ENCODE results near the gene PKNOX2. TPM values are rescaled to one million over a fixed set of nuclear protein-coding genes. Genes with fewer than 3 reads are reported as not detected.

The PKNOX2 gene
- total RNA-seq, 1 experiment from 2014 or later, result 13.1 TPM

DNA sequence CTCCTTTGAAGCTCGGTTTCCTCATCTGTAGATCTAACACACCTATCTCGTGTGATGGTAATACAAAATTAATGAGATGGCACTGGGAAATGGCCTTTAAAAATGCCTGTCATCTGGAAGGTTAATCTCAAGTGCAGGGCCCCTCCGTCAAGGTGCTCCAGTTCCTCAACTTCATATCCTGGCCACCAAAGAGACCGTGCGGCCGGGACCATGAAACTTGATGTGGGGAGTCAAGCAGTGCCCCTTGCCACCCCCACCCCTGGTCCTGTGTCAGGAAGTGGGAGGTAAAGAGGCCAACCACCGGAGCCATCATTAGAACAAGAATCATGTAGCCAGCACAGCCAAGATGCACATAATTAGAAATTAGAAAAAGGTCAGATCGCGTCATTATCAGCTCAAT is 223.3 kb downstream of the PKNOX2 start:
- H3K4me3 ChIP-seq, result no peak overlapping the region
- no peak overlapping the region for H3K27ac ChIP-seq
- no peak for DNase-seq
- no peaks in the 10 kb centered on the region for H3K27me3 ChIP-seq
- H3K36me3 ChIP-seq, result no peaks in the 10 kb centered on the region; the same call in 1 of the 2 replicates
- H3K4me1 ChIP-seq, result peaks cover 14% of the 10 kb centered on the region; the same call in 1 of the 2 replicates
- no peaks in the 10 kb centered on the region for H3K9me3 ChIP-seq (replicated peaks)

GRCh38 chr11:125388611-125389010 is 224.1 kb downstream of the PKNOX2 start:
- Histone ChIP-seq H3K36me3 (no peaks in the 10 kb centered on the region; the same call in 1 of the 2 replicates), H3K4me1 (peaks cover 14% of the 10 kb centered on the region; the same call in 1 of the 2 replicates), H3K27me3 (no peaks in the 10 kb centered on the region), H3K9me3 (replicated peaks) (no peaks in the 10 kb centered on the region), H3K4me3 (no peak overlapping the region), H3K27ac (no peak overlapping the region)
- DNase-seq, result no peak

GRCh38 chr11:125389339-125390166 is 225.0 kb downstream of the PKNOX2 start:
- no peaks in the 10 kb centered on the region for H3K27me3 ChIP-seq
- peaks cover 14% of the 10 kb centered on the region; the same call in 1 of the 2 replicates for H3K4me1 ChIP-seq
- H3K27ac ChIP-seq, result no peak overlapping the region
- no peak for DNase-seq
- no peaks in the 10 kb centered on the region for H3K9me3 ChIP-seq (replicated peaks)
- H3K36me3 ChIP-seq, result no peaks in the 10 kb centered on the region; the same call in 1 of the 2 replicates
- H3K4me3 ChIP-seq, result no peak overlapping the region

- no peaks in the 10 kb centered on the region for H3K9me3 ChIP-seq (replicated peaks)
- H3K27me3 ChIP-seq, result no peaks in the 10 kb centered on the region
- peak overlapping the region; percentile 62 for H3K27ac ChIP-seq
- DNase-seq, result no peak
- no peak overlapping the region for H3K4me3 ChIP-seq
- no peaks in the 10 kb centered on the region; the same call in 1 of the 2 replicates for H3K36me3 ChIP-seq
- H3K4me1 ChIP-seq, result peaks cover 14% of the 10 kb centered on the region; the same call in 1 of the 2 replicates
These were observed 226.4 kb downstream of the PKNOX2 start for GRCh38 chr11:125390946-125391345.

DNA sequence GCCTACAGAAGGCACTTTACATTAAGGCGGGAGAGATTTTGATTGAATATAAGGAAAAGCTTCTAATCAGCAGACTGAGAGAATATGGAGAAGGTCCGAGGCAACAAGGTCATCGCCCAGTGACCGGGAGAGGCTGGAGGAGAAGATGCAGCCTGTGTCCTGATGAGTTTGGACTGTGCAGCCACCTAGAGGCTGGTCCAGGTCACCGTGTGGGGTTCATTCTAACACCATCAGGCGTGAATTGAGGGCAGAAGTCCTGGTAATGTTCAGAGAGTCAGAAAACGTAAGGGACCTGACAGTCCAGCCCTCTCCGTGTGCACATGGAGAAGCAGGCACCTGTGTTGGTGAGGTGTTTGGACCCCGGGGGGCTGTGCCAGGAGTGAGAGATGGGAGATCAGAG is 228.8 kb downstream of the PKNOX2 start:
- peaks cover 29% of the 10 kb centered on the region for H3K4me1 ChIP-seq
- H3K36me3 ChIP-seq, result peaks cover 4% of the 10 kb centered on the region; the same call in 1 of the 2 replicates
- H3K27me3 ChIP-seq, result no peaks in the 10 kb centered on the region
- H3K4me3 ChIP-seq, result no peak overlapping the region
- no peak for DNase-seq
- no peaks in the 10 kb centered on the region for H3K9me3 ChIP-seq (replicated peaks)
- no peak overlapping the region for H3K27ac ChIP-seq

DNA sequence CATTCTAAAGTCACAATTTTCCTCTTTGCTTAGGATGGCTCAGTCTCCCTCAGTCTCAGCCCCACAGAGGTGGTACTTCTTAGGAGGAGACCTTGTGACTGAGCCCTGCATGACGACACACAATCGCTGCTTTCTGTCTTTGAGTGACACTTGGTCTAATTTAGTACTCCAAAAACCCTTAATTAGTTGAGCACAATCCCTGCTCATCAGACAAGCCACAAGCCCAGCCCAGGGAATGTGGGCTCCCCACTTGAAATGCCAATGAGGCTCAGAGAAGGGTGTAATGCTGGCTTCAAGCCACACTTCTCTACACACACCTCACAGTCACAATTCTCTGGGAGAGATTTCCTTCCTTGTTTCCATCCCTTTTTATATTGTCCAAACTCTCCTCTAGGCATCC is 229.7 kb downstream of the PKNOX2 start:
- Histone ChIP-seq H3K9me3 (replicated peaks) (no peaks in the 10 kb centered on the region), H3K4me1 (peaks cover 29% of the 10 kb centered on the region), H3K36me3 (peaks cover 4% of the 10 kb centered on the region; the same call in 1 of the 2 replicates), H3K4me3 (no peak overlapping the region), H3K27ac (no peak overlapping the region), H3K27me3 (no peaks in the 10 kb centered on the region)
- no peak for DNase-seq

DNA sequence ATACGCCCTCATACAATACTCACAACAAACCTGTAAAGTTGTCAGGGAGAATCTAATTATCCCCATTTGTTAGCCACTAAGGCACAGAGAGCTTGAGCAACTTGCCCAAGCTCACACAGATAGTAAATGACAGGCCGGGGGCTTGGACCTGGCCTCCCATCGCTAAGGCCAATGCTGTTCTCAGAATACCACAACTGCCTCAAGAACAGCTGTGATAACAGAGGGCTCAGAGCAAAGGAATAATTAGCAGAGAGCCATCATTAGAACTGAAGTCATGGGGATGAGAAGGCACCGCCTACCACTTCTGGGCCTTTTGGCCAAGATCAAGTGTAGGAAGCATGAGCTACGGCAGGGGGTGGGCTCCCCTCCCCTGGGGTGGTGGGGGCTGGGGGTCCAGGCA is 232.9 kb downstream of the PKNOX2 start:
- H3K27ac ChIP-seq, result peak overlapping the region; percentile 35

DNA sequence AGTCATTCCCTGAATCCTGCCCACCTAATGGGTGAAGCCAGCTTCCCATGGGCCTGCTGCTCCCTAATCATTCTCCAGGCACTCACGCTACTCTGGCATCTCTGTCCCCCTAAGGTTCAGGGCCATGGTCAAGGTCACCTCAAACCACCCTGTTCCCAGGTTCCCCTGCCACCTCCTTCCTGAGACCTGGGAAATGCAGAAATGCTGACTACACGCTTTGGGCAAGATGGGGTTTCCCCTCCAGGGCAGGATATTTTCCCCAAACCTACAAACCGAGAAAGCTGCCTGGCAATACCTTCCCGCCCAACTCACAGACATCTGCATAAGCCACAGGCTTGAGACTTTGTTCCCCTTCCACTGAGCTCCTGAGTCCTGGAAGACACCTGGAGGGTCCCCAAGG is 233.9 kb downstream of the PKNOX2 start:
- Histone ChIP-seq H3K27ac (no peak overlapping the region), H3K36me3 (peaks cover 4% of the 10 kb centered on the region; the same call in 1 of the 2 replicates), H3K4me3 (no peak overlapping the region), H3K27me3 (no peaks in the 10 kb centered on the region), H3K9me3 (replicated peaks) (no peaks in the 10 kb centered on the region), H3K4me1 (peaks cover 43% of the 10 kb centered on the region)
- DNase-seq, result no peak

More for the DNA sequence above, 232.9 kb downstream of the PKNOX2 start:
- DNase-seq, result peak; percentile 64 to 81
- Histone ChIP-seq H3K27me3 (no peaks in the 10 kb centered on the region), H3K36me3 (peaks cover 4% of the 10 kb centered on the region; the same call in 1 of the 2 replicates), H3K4me3 (no peak overlapping the region), H3K9me3 (replicated peaks) (no peaks in the 10 kb centered on the region), H3K4me1 (peaks cover 33% of the 10 kb centered on the region)

- no peak overlapping the region for H3K4me3 ChIP-seq
- no peaks in the 10 kb centered on the region for H3K9me3 ChIP-seq (replicated peaks)
- H3K27me3 ChIP-seq, result no peaks in the 10 kb centered on the region
- peaks cover 50% of the 10 kb centered on the region for H3K4me1 ChIP-seq
- no peak for DNase-seq
- peaks cover 4% of the 10 kb centered on the region; the same call in 1 of the 2 replicates for H3K36me3 ChIP-seq
- H3K27ac ChIP-seq, result no peak overlapping the region
These were observed 234.6 kb downstream of the PKNOX2 start for GRCh38 chr11:125398994-125399640.

- no peak overlapping the region for H3K4me3 ChIP-seq
- no peak for DNase-seq
- no peaks in the 10 kb centered on the region for H3K27me3 ChIP-seq
- H3K36me3 ChIP-seq, result peaks cover 4% of the 10 kb centered on the region; the same call in 1 of the 2 replicates
- H3K4me1 ChIP-seq, result peaks cover 54% of the 10 kb centered on the region
- no peaks in the 10 kb centered on the region for H3K9me3 ChIP-seq (replicated peaks)
- H3K27ac ChIP-seq, result no peak overlapping the region
These were observed 235.4 kb downstream of the PKNOX2 start for GRCh38 chr11:125399945-125400344.

- Histone ChIP-seq H3K4me3 (no peak overlapping the region), H3K9me3 (replicated peaks) (no peaks in the 10 kb centered on the region), H3K27me3 (no peaks in the 10 kb centered on the region), H3K36me3 (peaks cover 4% of the 10 kb centered on the region; the same call in 1 of the 2 replicates), H3K4me1 (peaks cover 60% of the 10 kb centered on the region), H3K27ac (peak overlapping the region; percentile 98)
- DNase-seq, result no peak
These were observed 236.7 kb downstream of the PKNOX2 start for GRCh38 chr11:125401235-125401634.

DNA sequence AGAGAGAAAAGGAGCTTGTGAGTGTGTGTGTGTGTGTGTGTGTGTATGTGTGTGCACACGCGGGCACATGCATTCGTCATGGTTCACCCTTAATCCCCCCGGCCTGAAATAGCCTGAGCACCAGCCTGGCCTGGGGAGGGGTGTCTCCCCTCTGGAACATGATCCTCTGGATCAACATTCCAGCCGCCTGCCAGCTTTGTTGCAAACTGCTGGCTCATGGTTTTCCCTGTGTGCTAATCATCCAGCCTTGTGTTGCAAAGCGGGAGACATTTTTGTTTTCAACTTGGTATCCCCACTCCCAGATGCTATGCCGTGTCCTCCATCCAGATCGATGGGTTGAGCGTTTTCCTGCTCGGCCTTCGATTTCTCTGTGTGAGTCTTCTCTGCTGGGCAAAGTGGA is 237.2 kb downstream of the PKNOX2 start:
- Histone ChIP-seq H3K4me3 (no peak overlapping the region), H3K27ac (peak overlapping the region; percentile 98), H3K4me1 (peaks cover 58% of the 10 kb centered on the region), H3K27me3 (no peaks in the 10 kb centered on the region), H3K9me3 (replicated peaks) (no peaks in the 10 kb centered on the region), H3K36me3 (peaks cover 4% of the 10 kb centered on the region; the same call in 1 of the 2 replicates)
- DNase-seq, result peak; percentile 91 to 92

- H3K4me1 ChIP-seq, result peaks cover 52% of the 10 kb centered on the region
- DNase-seq, result peak; percentile 19 to 44
- H3K9me3 ChIP-seq (replicated peaks), result no peaks in the 10 kb centered on the region
- H3K27ac ChIP-seq, result peak overlapping the region; percentile 98
- H3K36me3 ChIP-seq, result peaks cover 4% of the 10 kb centered on the region; the same call in 1 of the 2 replicates
- H3K4me3 ChIP-seq, result no peak overlapping the region
- no peaks in the 10 kb centered on the region for H3K27me3 ChIP-seq
These were observed 237.9 kb downstream of the PKNOX2 start for GRCh38 chr11:125402435-125402834.

DNA sequence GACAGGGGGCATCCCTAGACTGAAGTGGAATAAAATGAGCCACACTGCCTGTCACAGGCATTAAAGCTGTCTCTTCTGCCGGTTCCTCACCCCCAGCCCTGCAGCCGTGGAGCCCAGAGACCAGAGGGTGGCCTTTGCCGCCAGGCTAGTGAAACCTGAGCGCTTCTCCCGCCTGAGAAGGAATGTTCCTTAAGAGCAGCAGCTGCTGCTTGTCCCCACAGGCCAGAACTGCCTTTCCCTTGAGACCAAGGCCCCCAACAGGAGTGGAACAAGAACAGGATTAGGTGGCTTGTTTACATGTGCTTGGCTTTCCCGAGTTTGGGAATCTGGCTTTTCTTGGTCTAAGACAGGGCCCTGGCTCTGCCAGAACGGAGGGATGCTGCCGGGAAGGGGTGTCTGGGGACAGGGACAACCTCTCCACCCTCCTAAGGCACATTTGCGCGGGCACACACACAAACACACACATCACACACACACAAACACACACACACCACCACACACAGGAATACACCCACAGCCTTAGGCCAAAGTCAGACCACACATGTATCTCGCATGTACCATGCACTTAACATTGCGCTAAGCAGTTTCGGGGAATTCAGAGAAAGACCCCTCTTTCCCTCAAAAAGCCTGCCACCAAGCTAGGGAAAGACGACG is 239.7 kb downstream of the PKNOX2 start:
- peak overlapping the region; percentile 98 for H3K27ac ChIP-seq
- no peaks in the 10 kb centered on the region for H3K9me3 ChIP-seq (replicated peaks)
- DNase-seq, result peak; percentile 94 to 95
- no peaks in the 10 kb centered on the region for H3K36me3 ChIP-seq
- H3K4me1 ChIP-seq, result peaks cover 46% of the 10 kb centered on the region
- no peaks in the 10 kb centered on the region for H3K27me3 ChIP-seq
- peak overlapping the region; percentile 35 for H3K4me3 ChIP-seq

Data from SJCRH30 (cell line).